Mononuclear cell (primary cell): ENCODE data around the gene TOX4. TPM values are rescaled to one million over a fixed set of nuclear protein-coding genes. Genes with fewer than 3 reads are reported as not detected.
"Not testable (repeated sequence)": the region's sequence is repeated elsewhere in the genome, so short reads cannot be mapped to it uniquely, and the experiment has no call there.

Experiments used
- H3K27me3 ChIP-seq: 2 replicates; pipeline ENCODE4 v1.6.0; 2011; ENCODE audit warnings: low read length, control low read depth; ENCODE audit not compliant: insufficient read depth
- H3K4me1 ChIP-seq: 2 replicates; pipeline ENCODE4 v1.5.1; 2011; ENCODE audit warnings: mild to moderate bottlenecking, low read length, control low read depth; ENCODE audit not compliant: insufficient read depth
- H3K4me3 ChIP-seq: 2 replicates; pipeline ENCODE4 v1.5.1; 2011; ENCODE audit warnings: mild to moderate bottlenecking, low read length, moderate library complexity
- H3K9me3 ChIP-seq: 2 replicates; pipeline ENCODE4 v1.5.1; 2011; ENCODE audit warnings: low read depth, mild to moderate bottlenecking, control low read depth, low read length
- total RNA-seq: library from RNA; depleted of rRNA; stranded (reverse); fragments of >200 nt; gene quantifications from one replicate; pipeline ENCODE4 v1.2.3, GENCODE V29; 2012

Gene TOX4
- total RNA-seq, 1 donor: 51.1 TPM

DNA sequence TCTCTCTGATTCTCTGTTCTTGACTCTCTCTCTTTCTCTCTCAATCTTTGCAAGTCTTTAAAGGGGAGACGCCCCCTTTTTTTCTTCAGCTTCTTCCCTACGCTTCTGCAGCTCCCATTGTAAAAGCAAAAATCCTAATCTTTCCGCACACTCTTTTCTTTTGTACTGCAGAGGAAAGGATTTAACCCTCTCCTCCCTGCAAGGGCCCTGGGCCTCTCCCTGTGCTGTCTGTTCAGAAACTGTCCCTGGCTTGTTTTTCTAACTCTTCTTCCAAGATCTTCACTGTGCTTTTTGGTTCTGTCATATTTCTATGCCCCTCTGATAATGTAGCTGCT is 60.1 kb downstream of the TOX4 start:
- H3K4me3 ChIP-seq: no peak overlapping the region
- H3K9me3 ChIP-seq: no peaks in the 10 kb centered on the region
- peaks cover 3% of the 10 kb centered on the region for H3K4me1 ChIP-seq
- peaks cover 49% of the 10 kb centered on the region for H3K27me3 ChIP-seq

DNA sequence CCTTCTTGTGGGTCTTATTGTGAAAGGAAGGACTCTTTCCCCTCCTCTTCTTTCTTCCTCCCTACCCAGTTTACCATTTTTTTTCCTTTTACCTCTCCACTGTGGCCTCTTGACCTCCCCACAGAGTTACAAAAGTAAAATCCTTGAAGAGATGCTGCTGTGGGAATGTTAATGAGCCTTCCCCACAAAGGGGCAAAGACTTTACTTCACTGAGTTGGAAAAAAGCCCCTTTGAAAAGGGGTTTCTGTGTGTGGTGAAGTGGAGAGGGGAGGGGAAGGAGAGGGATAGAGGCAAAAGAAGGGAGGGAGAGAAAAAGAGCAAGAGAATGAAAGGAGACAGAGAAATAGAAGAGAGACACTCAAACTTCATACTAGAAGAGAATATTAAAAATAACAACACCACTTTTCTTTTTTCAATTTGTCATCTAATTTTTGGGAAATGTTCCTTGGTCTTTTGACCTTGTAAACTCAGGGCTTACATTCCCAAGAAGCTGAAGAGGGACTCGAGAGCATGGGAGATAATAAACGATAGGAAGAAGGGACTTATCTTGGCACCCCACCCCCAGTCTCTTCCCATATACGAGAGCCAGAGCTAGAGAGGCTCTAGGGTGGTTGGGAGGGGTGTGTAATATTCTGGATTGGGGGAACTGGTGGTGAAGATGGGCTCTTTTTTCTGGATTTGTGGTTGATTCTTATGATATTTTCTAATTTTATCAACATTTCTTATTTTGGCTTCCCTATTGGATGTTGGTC is 62.4 kb downstream of the TOX4 start:
- H3K9me3 ChIP-seq: no peaks in the 10 kb centered on the region
- H3K27me3 ChIP-seq: peaks cover 46% of the 10 kb centered on the region
- no peak overlapping the region for H3K4me3 ChIP-seq
- peaks cover 3% of the 10 kb centered on the region for H3K4me1 ChIP-seq

DNA sequence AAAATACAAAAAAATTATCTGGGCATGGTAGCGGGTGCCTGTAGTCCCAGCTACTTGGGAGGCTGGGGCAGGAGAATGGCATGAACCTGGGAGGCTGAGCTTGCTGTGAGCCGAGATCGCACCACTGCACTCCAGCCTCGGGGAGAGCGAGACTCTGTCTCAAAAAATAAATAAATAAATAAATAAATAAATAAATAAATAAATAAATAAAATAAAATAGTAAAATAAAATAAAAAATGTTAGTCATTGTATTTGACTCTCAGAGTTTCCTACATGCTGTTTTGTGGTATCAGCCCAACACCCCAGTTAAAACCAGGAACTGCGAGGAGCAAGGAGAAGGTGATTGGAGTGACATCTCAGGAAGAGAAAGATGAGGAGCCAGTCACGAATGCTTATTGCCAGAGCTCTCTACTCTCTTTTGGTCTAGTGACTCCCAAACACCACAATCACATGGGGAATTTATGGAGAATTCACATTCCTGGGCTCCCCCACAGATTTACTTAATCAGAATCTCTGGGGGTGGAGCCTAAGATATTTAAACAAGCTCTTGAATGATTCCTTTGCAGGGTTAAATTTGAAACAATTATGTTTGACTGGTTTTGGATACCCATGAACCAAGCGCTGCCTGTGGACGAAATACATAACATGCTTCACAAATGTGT is 64.5 kb downstream of the TOX4 start:
- H3K27me3 ChIP-seq: peaks cover 30% of the 10 kb centered on the region
- H3K4me1 ChIP-seq: peaks cover 3% of the 10 kb centered on the region
- no peaks in the 10 kb centered on the region for H3K9me3 ChIP-seq
- no peak overlapping the region for H3K4me3 ChIP-seq

DNA sequence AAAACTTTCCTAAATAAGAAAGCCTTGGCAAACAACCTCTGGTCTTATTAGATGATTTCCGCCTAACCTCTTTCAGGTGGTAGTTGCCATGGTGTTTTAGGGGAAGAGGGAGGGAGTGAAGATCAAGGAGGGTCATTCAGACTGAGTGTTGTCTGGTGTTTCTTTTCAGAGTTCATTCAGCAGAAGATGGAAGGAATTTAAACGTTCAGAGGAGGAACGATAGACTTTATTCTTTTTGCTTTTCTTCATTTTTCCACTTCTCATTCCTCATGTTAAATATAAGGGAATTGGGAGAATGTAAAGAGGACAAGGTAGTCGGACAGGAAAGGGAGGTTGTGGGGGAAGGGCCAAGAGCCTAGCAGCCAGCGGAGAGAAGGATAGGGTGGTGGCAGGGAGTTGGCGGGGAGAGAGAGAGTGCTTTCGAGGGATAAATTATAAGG is 66.5 kb downstream of the TOX4 start:
- peaks cover 12% of the 10 kb centered on the region for H3K27me3 ChIP-seq
- H3K9me3 ChIP-seq: no peaks in the 10 kb centered on the region
- H3K4me3 ChIP-seq: no peak overlapping the region
- H3K4me1 ChIP-seq: no peaks in the 10 kb centered on the region

DNA sequence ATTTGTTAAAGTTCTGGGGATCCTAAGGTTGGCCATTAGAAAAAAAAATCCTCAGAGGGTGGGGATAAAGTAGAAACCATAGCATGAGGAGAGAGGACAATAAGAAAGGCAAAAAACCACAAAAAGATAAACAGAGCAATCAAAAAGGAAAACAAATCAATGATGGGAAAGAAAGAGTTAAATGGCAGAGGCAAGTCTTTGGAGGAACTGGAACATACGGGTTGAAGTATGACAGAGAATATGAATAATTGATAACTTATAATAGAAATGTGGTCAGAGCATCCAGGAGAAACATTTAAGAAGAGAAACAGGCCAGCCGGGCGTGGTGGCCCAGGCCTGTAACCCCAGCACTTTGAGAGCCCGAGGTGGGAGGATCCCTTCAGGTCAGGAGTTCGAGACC is 67.0 kb downstream of the TOX4 start:
- Histone ChIP-seq H3K4me1 (no peaks in the 10 kb centered on the region), H3K27me3 (peaks cover 8% of the 10 kb centered on the region), H3K9me3 (no peaks in the 10 kb centered on the region), H3K4me3 (no peak overlapping the region)

DNA sequence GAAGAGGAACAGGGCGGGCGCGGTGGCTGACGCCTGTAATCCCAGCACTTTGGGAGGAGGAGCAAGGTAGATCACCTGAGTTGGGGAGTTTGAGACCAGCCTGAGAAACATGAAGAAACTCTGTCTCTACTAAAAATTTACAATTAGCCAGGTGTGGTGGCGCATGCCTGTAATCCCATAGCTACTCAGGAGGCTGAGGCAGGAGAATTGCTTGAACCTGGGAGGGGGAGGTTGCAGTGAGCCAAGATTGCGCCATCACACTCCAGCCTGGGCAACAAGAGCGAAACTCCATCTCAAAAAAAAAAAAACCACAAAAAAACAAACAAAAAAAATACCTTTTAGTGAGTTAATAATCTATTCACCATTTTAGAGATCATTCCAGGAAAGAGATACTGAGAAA is 67.6 kb downstream of the TOX4 start:
- H3K4me1 ChIP-seq, H3K4me3 ChIP-seq, H3K9me3 ChIP-seq, H3K27me3 ChIP-seq: not testable (repeated sequence)

Other genes with a start within 250 kb of the TOX4 start
- 1,082 TPM for gene HNRNPC, start 207.8 kb upstream of the TOX4 start, total RNA-seq
- gene RPGRIP1, start 197.1 kb upstream of the TOX4 start, total RNA-seq: 0.42 TPM
- 59.5 TPM for gene SUPT16H, start 93.2 kb upstream of the TOX4 start, total RNA-seq
- 99.9 TPM for gene CHD8, start 21.1 kb upstream of the TOX4 start, total RNA-seq
- 26.7 TPM for gene RAB2B, start 236 bp upstream of the TOX4 start, total RNA-seq
- gene METTL3, start 34.1 kb downstream of the TOX4 start, total RNA-seq: 41.3 TPM
- gene SALL2, start 49.2 kb downstream of the TOX4 start, total RNA-seq: 0.94 TPM
- not detected for gene OR10G3, start 102.9 kb downstream of the TOX4 start, total RNA-seq
- gene OR10G2, start 157.7 kb downstream of the TOX4 start, total RNA-seq: not detected
- not detected for gene OR4E2, start 176.6 kb downstream of the TOX4 start, total RNA-seq
- 0.10 TPM for gene OR4E1, start 196.6 kb downstream of the TOX4 start, total RNA-seq